ENCODE measurements around the gene RPTOR.

DNA sequence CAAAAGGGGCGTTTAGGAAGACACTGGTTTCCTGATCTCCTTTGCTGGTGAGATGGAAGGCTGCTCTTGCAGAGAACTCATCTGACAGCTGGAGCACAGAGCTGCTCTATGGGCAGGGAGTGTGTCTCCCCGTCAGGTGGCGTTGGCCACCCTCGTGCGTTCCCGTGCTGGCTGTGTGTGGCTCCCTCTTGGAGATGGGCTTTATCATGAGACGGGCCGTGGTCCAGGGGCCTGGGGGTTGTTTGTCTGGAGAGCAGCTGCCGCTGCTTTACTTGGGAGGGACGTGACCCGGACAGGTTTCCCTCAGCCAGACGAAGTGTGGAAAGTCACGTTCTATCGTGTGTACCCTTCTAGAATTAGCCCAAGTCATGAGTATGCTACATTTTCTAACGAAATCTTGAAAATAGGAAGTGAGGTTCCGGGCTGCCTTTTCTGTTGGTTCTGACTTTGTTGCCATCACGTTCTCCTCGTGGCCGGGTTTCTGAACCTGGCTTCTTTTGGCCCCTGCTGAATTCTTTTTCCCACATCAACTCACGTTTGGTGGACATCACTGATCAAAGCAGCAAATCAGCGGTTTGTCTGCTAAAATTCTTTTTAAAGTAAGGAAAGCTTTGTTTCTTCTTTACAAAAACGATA is 341.4 kb downstream of the RPTOR start:
- TF ChIP-seq, protein P1, sequence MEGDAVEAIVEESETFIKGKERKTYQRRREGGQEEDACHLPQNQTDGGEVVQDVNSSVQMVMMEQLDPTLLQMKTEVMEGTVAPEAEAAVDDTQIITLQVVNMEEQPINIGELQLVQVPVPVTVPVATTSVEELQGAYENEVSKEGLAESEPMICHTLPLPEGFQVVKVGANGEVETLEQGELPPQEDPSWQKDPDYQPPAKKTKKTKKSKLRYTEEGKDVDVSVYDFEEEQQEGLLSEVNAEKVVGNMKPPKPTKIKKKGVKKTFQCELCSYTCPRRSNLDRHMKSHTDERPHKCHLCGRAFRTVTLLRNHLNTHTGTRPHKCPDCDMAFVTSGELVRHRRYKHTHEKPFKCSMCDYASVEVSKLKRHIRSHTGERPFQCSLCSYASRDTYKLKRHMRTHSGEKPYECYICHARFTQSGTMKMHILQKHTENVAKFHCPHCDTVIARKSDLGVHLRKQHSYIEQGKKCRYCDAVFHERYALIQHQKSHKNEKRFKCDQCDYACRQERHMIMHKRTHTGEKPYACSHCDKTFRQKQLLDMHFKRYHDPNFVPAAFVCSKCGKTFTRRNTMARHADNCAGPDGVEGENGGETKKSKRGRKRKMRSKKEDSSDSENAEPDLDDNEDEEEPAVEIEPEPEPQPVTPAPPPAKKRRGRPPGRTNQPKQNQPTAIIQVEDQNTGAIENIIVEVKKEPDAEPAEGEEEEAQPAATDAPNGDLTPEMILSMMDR (IDR thresholded peaks at IDR 0.05; ENCODE audit: insufficient read depth, low read depth, low read length), result no peak
- no peak for TF ChIP-seq EZH2 (IDR thresholded peaks at IDR 0.05; ENCODE audit: insufficient read depth, low read length)
